Mesothelial cell of epicardium (in vitro differentiated cells): ENCODE measurements around the gene CCDC80. TPM values are rescaled to one million over a fixed set of nuclear protein-coding genes. Genes with fewer than 3 reads are reported as not detected.
A peak's percentile ranks its signal among the peaks of the same experiment; 100 is the strongest.

ENCODE experiments used
- DNase-seq, 2 experiments: peaks; one replicate each; pipeline ENCODE4 v3.0.0; 2021; ENCODE audit warnings: low spot score in 2 of 2; ENCODE audit not compliant: unreplicated experiment in 2 of 2
- H3K27ac Mint-ChIP-seq: 2 replicates; pipeline ENCODE4 v1.8.0; 2021; ENCODE audit warnings: mixed read lengths
- H3K27me3 Mint-ChIP-seq: 2 replicates; pipeline ENCODE4 v1.8.0; 2021; ENCODE audit warnings: low read depth, mixed read lengths
- H3K36me3 Mint-ChIP-seq: 2 replicates; pipeline ENCODE4 v1.8.0; 2021; ENCODE audit warnings: mixed read lengths
- H3K4me1 Mint-ChIP-seq: 2 replicates; pipeline ENCODE4 v1.8.0; 2021; ENCODE audit warnings: mixed read lengths
- H3K4me3 Mint-ChIP-seq: 2 replicates; pipeline ENCODE4 v1.8.0; 2021; ENCODE audit warnings: mild to moderate bottlenecking, moderate library complexity, mixed read lengths
- H3K9me3 Mint-ChIP-seq: 2 replicates; pipeline ENCODE4 v1.8.0; 2021; ENCODE audit warnings: mixed read lengths
- CTCF ChIP-seq: fragments of 200-600 bp; sonication (generic); IDR thresholded peaks from one replicate; pipeline ENCODE4 v1.5.0; 2021; ENCODE audit warnings: antibody characterized with exemption; ENCODE audit not compliant: unreplicated experiment
- total RNA-seq: library from RNA; stranded (reverse); gene quantifications from 3 replicates; pipeline ENCODE4 v1.2.1, GENCODE V29; 2021

Gene CCDC80
- total RNA-seq, 1 donor from 2014 or later, result 134 TPM

GRCh38 chr3:112607863-112608262 lies 33.1 kb downstream of the CCDC80 start:
- Mint-ChIP-seq H3K27me3 (no peaks in the 10 kb centered on the region), H3K4me3 (no peak overlapping the region), H3K9me3 (no peaks in the 10 kb centered on the region), H3K27ac (no peak overlapping the region), H3K36me3 (peaks cover 28% of the 10 kb centered on the region), H3K4me1 (peaks cover 11% of the 10 kb centered on the region)
- no peak for TF ChIP-seq CTCF
- no peak for DNase-seq

- H3K4me1 Mint-ChIP-seq, result peaks cover 11% of the 10 kb centered on the region
Observed at GRCh38 chr3:112606098-112606497, 34.8 kb downstream of the CCDC80 start.

DNA sequence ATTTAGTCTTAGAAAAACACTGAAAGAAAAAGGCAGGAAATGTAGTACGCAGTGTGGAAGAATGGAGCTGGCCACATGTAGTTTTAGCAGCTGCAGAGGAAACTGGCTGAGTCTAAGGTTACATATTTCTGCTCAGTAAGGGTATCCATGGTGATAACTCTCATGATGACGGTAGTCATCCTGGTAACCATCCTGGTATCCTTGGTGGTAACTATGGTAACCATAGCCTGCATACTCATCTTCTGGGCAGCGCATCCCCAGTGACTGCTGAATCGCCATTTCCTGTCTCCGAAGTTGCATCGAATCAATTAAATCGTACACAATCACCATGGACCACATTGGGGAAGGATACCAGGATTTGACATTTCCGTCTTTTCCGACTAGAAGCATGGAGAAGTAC lies 35.7 kb downstream of the CCDC80 start:
- no peak for DNase-seq
- Mint-ChIP-seq H3K4me3 (no peak overlapping the region), H3K27ac (no peak overlapping the region), H3K4me1 (peaks cover 11% of the 10 kb centered on the region), H3K9me3 (no peaks in the 10 kb centered on the region), H3K36me3 (peaks cover 26% of the 10 kb centered on the region), H3K27me3 (no peaks in the 10 kb centered on the region)
- no peak for TF ChIP-seq CTCF

More at GRCh38 chr3:112606098-112606497, 34.8 kb downstream of the CCDC80 start:
- TF ChIP-seq CTCF, result no peak
- H3K27ac Mint-ChIP-seq, result no peak overlapping the region
- H3K4me3 Mint-ChIP-seq, result no peak overlapping the region
- no peak for DNase-seq
- H3K27me3 Mint-ChIP-seq, result no peaks in the 10 kb centered on the region
- H3K9me3 Mint-ChIP-seq, result no peaks in the 10 kb centered on the region
- peaks cover 27% of the 10 kb centered on the region for H3K36me3 Mint-ChIP-seq

DNA sequence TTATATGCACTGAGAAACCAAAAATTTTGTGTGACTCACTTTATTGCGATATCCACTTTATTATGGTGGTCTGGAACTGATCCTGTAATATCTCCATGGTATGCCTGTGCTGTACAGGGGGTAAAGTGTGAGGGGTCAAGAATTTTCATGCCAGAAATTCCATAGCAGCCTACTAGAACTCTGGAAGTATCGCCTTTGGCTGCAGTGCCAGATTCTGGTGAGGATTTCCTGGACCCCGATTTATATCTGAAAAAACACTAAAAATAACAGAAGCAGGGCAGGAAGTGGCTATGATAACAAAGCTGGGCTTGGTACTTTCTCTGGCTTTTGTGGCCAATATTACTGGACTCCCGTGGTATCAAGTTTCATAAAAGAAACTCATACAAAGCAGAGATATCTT lies 36.4 kb downstream of the CCDC80 start:
- no peak for DNase-seq

GRCh38 chr3:112602217-112602838 lies 38.6 kb downstream of the CCDC80 start:
- no peak overlapping the region for H3K27ac Mint-ChIP-seq
- DNase-seq, result no peak
- no peak overlapping the region for H3K4me3 Mint-ChIP-seq
- H3K4me1 Mint-ChIP-seq, result peaks cover 5% of the 10 kb centered on the region
- H3K9me3 Mint-ChIP-seq, result no peaks in the 10 kb centered on the region
- TF ChIP-seq CTCF, result no peak
- no peaks in the 10 kb centered on the region for H3K27me3 Mint-ChIP-seq
- peaks cover 16% of the 10 kb centered on the region for H3K36me3 Mint-ChIP-seq

More for the DNA sequence above, 36.4 kb downstream of the CCDC80 start:
- peaks cover 20% of the 10 kb centered on the region for H3K36me3 Mint-ChIP-seq
- no peaks in the 10 kb centered on the region for H3K9me3 Mint-ChIP-seq
- no peak overlapping the region for H3K4me3 Mint-ChIP-seq
- TF ChIP-seq CTCF, result no peak
- H3K4me1 Mint-ChIP-seq, result peaks cover 11% of the 10 kb centered on the region
- peak overlapping the region; percentile 72 for H3K27ac Mint-ChIP-seq
- no peaks in the 10 kb centered on the region for H3K27me3 Mint-ChIP-seq
